Keratinocyte (primary cell): ENCODE results near the gene LCN2.

Source experiments
- CTCF ChIP-seq, 3 experiments: IDR thresholded peaks in 1 of 3; conservative IDR thresholded peaks in 1 of 3; optimal IDR thresholded peaks in 1 of 3; 2 replicates in 2 of 3; 3 replicates in 1 of 3; pipeline versions ENCODE3 to v1.5.1; 2011; ENCODE audit warnings: low read length in 3 of 3, mild to moderate bottlenecking in 3 of 3, moderate library complexity in 2 of 3, control low read depth in 1 of 3, inconsistent platforms in 1 of 3; ENCODE audit not compliant: insufficient read depth in 2 of 3; ENCODE audit errors: extremely low read depth in 1 of 3
- EZH2 ChIP-seq: IDR thresholded peaks from one replicate; pipeline ENCODE4 v1.6.1; 2012; ENCODE audit warnings: inconsistent platforms, mild to moderate bottlenecking, low read length, moderate library complexity

DNA sequence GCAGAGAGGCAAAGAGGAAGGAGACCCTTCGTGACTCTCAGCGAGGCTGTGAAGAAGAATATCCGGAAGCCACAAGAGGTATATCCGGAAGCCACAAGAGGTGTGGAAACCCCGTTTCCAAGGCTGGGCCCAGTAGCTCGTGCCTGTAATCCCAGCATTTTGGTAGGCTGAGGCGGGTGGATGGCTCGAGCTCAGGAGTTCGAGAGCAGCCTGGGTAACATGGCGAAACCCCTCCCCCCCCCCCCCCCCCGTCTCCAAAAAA is 10.2 kb downstream of the LCN2 start:
- TF ChIP-seq CTCF (optimal IDR thresholded peaks at IDR 0.05 in 1 of 3, IDR thresholded peaks at IDR 0.05 in 1 of 3, conservative IDR thresholded peaks at IDR 0.05 in 1 of 3; ENCODE audit: extremely low read depth in 1 of 3, insufficient read depth in 2 of 3, low read length in 3 of 3) (no peak), EZH2 (no peak)
